ENCODE results near the gene UBTF.

- TF ChIP-seq CTCF (conservative IDR thresholded peaks at IDR 0.05; ENCODE audit: low read depth, low read length) (no peak), EZH2 (IDR thresholded peaks at IDR 0.05; ENCODE audit: borderline replicate concordance, low read depth, low read length, poor library complexity, severe bottlenecking) (no peak)
These were observed 12.7 kb downstream of the UBTF start for GRCh38 chr17:44206825-44207155.

Measured in A673 (cell line).